Measurements from ENCODE around the gene MTMR11.
A peak's percentile ranks its signal among the peaks of the same experiment; 100 is the strongest.

The MTMR11 gene

GRCh38 chr1:149903836-149904491 is 32.7 kb downstream of the MTMR11 start:
- TF ChIP-seq CREB5 (CRISPR knock-in tag; IDR thresholded peaks at IDR 0.05; ENCODE audit: low read depth): no peak
- no peak for TF ChIP-seq TCF4 (CRISPR knock-in tag; IDR thresholded peaks at IDR 0.05; ENCODE audit: borderline replicate concordance)
- TF ChIP-seq PPARA (CRISPR knock-in tag; IDR thresholded peaks at IDR 0.05; ENCODE audit: borderline replicate concordance): no peak
- TF ChIP-seq CSDC2 (CRISPR knock-in tag; IDR thresholded peaks at IDR 0.05): no peak
- no peak for TF ChIP-seq ARNTL (CRISPR knock-in tag; IDR thresholded peaks at IDR 0.05; ENCODE audit: borderline replicate concordance, low read depth)
- no peak for TF ChIP-seq ISL1 (CRISPR knock-in tag; IDR thresholded peaks at IDR 0.05)
- TF ChIP-seq TOX (CRISPR knock-in tag; IDR thresholded peaks at IDR 0.05; ENCODE audit: borderline replicate concordance): no peak
- no peak for TF ChIP-seq ZC3H10 (CRISPR knock-in tag; IDR thresholded peaks at IDR 0.05)
- no peak for ATAC-seq

DNA sequence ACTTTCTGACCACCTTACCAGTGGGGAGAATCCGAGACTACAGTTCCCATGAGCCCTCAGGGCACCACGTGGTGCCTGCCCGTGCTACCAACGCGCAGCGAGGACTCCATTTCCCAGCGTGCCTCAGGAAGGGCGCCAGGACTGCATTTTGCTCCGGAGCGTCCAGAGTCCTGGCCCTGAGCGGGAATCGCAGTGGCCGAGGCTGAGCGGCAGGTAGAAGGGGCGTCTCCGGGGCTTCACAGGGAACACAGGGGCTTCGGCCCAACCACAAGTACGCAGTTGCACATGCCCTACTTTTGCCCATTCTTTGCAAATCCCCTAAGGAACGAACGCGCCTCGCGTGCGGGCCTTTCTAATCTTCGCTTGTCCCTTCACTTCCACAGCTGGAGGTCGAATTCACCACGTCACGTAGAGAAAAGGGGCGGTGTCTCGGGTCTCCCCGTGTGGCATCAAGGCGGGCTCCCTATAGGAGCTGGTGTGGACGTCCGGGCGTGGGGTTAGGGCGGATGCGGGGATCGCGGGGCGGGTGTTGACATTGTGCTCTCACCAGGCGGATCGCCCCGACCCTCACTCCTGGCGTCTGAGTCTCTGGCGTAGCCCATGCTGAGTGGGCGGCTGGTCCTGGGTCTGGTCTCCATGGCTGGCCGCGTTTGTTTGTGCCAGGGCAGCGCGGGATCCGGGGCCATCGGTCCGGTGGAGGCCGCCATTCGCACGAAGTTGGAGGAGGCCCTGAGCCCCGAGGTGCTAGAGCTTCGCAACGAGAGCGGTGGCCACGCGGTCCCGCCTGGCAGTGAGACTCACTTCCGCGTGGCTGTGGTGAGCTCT is 37.0 kb downstream of the MTMR11 start, which contains the start of gene BOLA1:
Gene BOLA1 (plus strand): TSS at position 109 of the 825 bp plus-strand sequence. CDS start 492 bp downstream, at position 601.
- TF ChIP-seq GLIS3 (CRISPR knock-in tag; IDR thresholded peaks at IDR 0.05) (0 out of 2 replicates have a peak, but pooled peaks have one; percentile 9), ZNF8 (CRISPR knock-in tag; IDR thresholded peaks at IDR 0.05) (no peak), CSDC2 (CRISPR knock-in tag; IDR thresholded peaks at IDR 0.05) (peak; percentile 44; the same call in 1 of the 2 replicates)
- TF ChIP-seq, protein P1, sequence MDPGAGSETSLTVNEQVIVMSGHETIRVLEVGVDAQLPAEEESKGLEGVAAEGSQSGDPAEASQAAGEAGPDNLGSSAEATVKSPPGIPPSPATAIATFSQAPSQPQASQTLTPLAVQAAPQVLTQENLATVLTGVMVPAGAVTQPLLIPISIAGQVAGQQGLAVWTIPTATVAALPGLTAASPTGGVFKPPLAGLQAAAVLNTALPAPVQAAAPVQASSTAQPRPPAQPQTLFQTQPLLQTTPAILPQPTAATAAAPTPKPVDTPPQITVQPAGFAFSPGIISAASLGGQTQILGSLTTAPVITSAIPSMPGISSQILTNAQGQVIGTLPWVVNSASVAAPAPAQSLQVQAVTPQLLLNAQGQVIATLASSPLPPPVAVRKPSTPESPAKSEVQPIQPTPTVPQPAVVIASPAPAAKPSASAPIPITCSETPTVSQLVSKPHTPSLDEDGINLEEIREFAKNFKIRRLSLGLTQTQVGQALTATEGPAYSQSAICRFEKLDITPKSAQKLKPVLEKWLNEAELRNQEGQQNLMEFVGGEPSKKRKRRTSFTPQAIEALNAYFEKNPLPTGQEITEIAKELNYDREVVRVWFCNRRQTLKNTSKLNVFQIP (CRISPR knock-in tag; IDR thresholded peaks at IDR 0.05; ENCODE audit: borderline replicate concordance, low read depth): no peak
- ATAC-seq: peak; percentile 99

DNA sequence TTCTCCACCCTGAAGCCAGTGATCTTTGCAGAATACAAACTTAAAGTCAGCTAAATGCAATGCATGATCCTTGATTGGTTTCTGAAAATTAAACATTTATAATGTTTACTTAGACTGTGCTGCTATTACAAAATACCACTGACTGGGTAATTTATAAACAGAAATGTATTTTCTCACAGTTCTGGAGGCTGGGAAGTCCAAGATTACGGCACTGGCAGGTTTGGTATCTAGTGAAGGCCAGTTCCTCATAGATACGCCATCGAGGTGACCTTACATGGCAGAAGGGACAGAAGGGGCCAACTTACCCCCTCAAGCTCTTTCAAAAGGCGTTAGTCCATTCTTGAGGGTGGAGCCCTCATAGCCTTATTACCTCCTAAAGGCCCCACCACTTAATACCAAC is 40.1 kb downstream of the MTMR11 start:
- TF ChIP-seq ZFP3 (CRISPR knock-in tag; IDR thresholded peaks at IDR 0.05): no peak
- no peak for TF ChIP-seq TCF4 (CRISPR knock-in tag; IDR thresholded peaks at IDR 0.05; ENCODE audit: borderline replicate concordance)
- TF ChIP-seq ZNF565 (CRISPR knock-in tag; conservative IDR thresholded peaks at IDR 0.05; ENCODE audit: low read depth): no peak
- no peak for TF ChIP-seq SNAI2 (CRISPR knock-in tag; IDR thresholded peaks at IDR 0.05)
- no peak for TF ChIP-seq PATZ1 (CRISPR knock-in tag; IDR thresholded peaks at IDR 0.05; ENCODE audit: borderline replicate concordance)
- no peak for TF ChIP-seq ZNF8 (CRISPR knock-in tag; IDR thresholded peaks at IDR 0.05)
- TF ChIP-seq GLIS3 (CRISPR knock-in tag; IDR thresholded peaks at IDR 0.05): no peak
- TF ChIP-seq ISL1 (CRISPR knock-in tag; IDR thresholded peaks at IDR 0.05): no peak
- TF ChIP-seq RARB (CRISPR knock-in tag; IDR thresholded peaks at IDR 0.05): no peak
- TF ChIP-seq, protein P2, sequence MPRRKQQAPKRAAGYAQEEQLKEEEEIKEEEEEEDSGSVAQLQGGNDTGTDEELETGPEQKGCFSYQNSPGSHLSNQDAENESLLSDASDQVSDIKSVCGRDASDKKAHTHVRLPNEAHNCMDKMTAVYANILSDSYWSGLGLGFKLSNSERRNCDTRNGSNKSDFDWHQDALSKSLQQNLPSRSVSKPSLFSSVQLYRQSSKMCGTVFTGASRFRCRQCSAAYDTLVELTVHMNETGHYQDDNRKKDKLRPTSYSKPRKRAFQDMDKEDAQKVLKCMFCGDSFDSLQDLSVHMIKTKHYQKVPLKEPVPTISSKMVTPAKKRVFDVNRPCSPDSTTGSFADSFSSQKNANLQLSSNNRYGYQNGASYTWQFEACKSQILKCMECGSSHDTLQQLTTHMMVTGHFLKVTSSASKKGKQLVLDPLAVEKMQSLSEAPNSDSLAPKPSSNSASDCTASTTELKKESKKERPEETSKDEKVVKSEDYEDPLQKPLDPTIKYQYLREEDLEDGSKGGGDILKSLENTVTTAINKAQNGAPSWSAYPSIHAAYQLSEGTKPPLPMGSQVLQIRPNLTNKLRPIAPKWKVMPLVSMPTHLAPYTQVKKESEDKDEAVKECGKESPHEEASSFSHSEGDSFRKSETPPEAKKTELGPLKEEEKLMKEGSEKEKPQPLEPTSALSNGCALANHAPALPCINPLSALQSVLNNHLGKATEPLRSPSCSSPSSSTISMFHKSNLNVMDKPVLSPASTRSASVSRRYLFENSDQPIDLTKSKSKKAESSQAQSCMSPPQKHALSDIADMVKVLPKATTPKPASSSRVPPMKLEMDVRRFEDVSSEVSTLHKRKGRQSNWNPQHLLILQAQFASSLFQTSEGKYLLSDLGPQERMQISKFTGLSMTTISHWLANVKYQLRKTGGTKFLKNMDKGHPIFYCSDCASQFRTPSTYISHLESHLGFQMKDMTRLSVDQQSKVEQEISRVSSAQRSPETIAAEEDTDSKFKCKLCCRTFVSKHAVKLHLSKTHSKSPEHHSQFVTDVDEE (CRISPR knock-in tag; IDR thresholded peaks at IDR 0.05): no peak
- no peak for ATAC-seq

- TF ChIP-seq TCF4 (CRISPR knock-in tag; IDR thresholded peaks at IDR 0.05; ENCODE audit: borderline replicate concordance): no peak
- no peak for TF ChIP-seq ESRRG (CRISPR knock-in tag; IDR thresholded peaks at IDR 0.05)
- no peak for ATAC-seq
Observed at GRCh38 chr1:149888999-149889289, 47.7 kb downstream of the MTMR11 start.
